CD14-positive monocyte (primary cell): Measurements from ENCODE around the gene ERBB4. TPM values are rescaled to one million over a fixed set of nuclear protein-coding genes. Genes with fewer than 3 reads are reported as not detected.

ENCODE experiments used
- DNase-seq, 3 donors: peaks; one replicate each; pipeline ENCODE4 v3.0.0-alpha.2; 2011 to 2022
- H2AFZ ChIP-seq: 2 replicates; pipeline ENCODE4 v1.6.0; 2012; ENCODE audit warnings: mild to moderate bottlenecking, low read depth, low read length, inconsistent platforms; ENCODE audit not compliant: insufficient read depth, poor library complexity, severe bottlenecking
- H3K27ac ChIP-seq, 2 donors: 1 replicate in 1 of 2; 2 replicates in 1 of 2; pipeline ENCODE4 v1.5.1; 2012 to 2013; ENCODE audit warnings: low read length in 2 of 2, control low read depth in 1 of 2, inconsistent platforms in 1 of 2, low read depth in 1 of 2, mild to moderate bottlenecking in 1 of 2
- H3K27me3 ChIP-seq, 2 donors: one replicate each; pipeline versions ENCODE4 v1.6.0 to v1.6.1; 2011 to 2013; ENCODE audit warnings: low read length in 2 of 2; ENCODE audit not compliant: control insufficient read depth in 2 of 2, insufficient read depth in 2 of 2
- H3K36me3 ChIP-seq, 2 donors: replicated peaks in 1 of 2; 1 replicate in 1 of 2; 2 replicates in 1 of 2; pipeline versions ENCODE4 v1.5.1 to v1.6.1; 2012 to 2013; ENCODE audit warnings: low read length in 2 of 2, control low read depth in 1 of 2, inconsistent platforms in 1 of 2, mild to moderate bottlenecking in 1 of 2; ENCODE audit not compliant: insufficient read depth in 2 of 2, control insufficient read depth in 1 of 2
- H3K4me1 ChIP-seq, 2 donors: 1 replicate in 1 of 2; 2 replicates in 1 of 2; pipeline versions ENCODE4 v1.5.1 to v1.6.1; 2012 to 2013; ENCODE audit warnings: low read length in 2 of 2, control low read depth in 1 of 2, inconsistent platforms in 1 of 2, mild to moderate bottlenecking in 1 of 2, moderate library complexity in 1 of 2; ENCODE audit not compliant: insufficient read depth in 2 of 2, control insufficient read depth in 1 of 2
- H3K4me2 ChIP-seq: replicated peaks from 2 replicates; pipeline ENCODE3; 2012; ENCODE audit warnings: low read length, moderate library complexity, mild to moderate bottlenecking; ENCODE audit not compliant: poor library complexity, severe bottlenecking; ENCODE audit errors: extremely low read depth
- H3K4me3 ChIP-seq, 3 experiments: fragments of 200-600 bp in 1 of 3; sonication (generic) in 1 of 3; replicated peaks in 1 of 3; 1 replicate in 2 of 3; 2 replicates in 1 of 3; pipeline ENCODE4 v1.5.1; 2011 to 2013; ENCODE audit warnings: low read length in 3 of 3, mild to moderate bottlenecking in 3 of 3, control low read depth in 2 of 3, low read depth in 2 of 3, inconsistent platforms in 1 of 3, moderate library complexity in 1 of 3
- H3K79me2 ChIP-seq: 2 replicates; pipeline ENCODE4 v1.6.0; 2012; ENCODE audit warnings: mild to moderate bottlenecking, control low read depth, inconsistent platforms, low read length, moderate library complexity; ENCODE audit not compliant: insufficient read depth
- H3K9ac ChIP-seq: 2 replicates; pipeline ENCODE4 v1.6.0; 2017; ENCODE audit warnings: low read length, mild to moderate bottlenecking; ENCODE audit not compliant: insufficient read depth, poor library complexity, severe bottlenecking
- H3K9me3 ChIP-seq, 2 donors: replicated peaks in 1 of 2; 1 replicate in 1 of 2; 2 replicates in 1 of 2; pipeline versions ENCODE4 v1.5.1 to v1.6.1; 2012 to 2013; ENCODE audit warnings: low read length in 2 of 2, control low read depth in 1 of 2; ENCODE audit not compliant: control insufficient read depth in 1 of 2, insufficient read depth in 1 of 2
- H4K20me1 ChIP-seq: 2 replicates; pipeline ENCODE4 v1.6.0; 2012; ENCODE audit warnings: mild to moderate bottlenecking, low read length, control low read depth, moderate library complexity; ENCODE audit not compliant: insufficient read depth
- H3K27ac Mint-ChIP-seq, 7 donors: one replicate each; pipeline ENCODE4 v1.8.0; 2020; ENCODE audit warnings: mild to moderate bottlenecking in 7 of 7, mixed read lengths in 7 of 7, moderate library complexity in 6 of 7, inconsistent platforms in 2 of 7
- H3K27me3 Mint-ChIP-seq, 3 donors: one replicate each; pipeline ENCODE4 v1.8.0; 2021 to 2022; ENCODE audit warnings: low read depth in 3 of 3, mild to moderate bottlenecking in 3 of 3, mixed read lengths in 3 of 3, moderate library complexity in 3 of 3, inconsistent platforms in 1 of 3
- H3K36me3 Mint-ChIP-seq, 2 donors: one replicate each; pipeline ENCODE4 v1.8.0; 2020; ENCODE audit warnings: mixed read lengths in 2 of 2, inconsistent platforms in 1 of 2, mild to moderate bottlenecking in 1 of 2
- H3K4me1 Mint-ChIP-seq: one replicate; pipeline ENCODE4 v1.8.0; 2020; ENCODE audit warnings: mild to moderate bottlenecking, mixed read lengths
- H3K4me3 Mint-ChIP-seq, 2 donors: one replicate each; pipeline ENCODE4 v1.8.0; 2020; ENCODE audit warnings: mild to moderate bottlenecking in 2 of 2, mixed read lengths in 2 of 2, moderate library complexity in 1 of 2
- H3K9me3 Mint-ChIP-seq, 7 donors: one replicate each; pipeline ENCODE4 v1.8.0; 2020 to 2022; ENCODE audit warnings: mixed read lengths in 7 of 7, mild to moderate bottlenecking in 6 of 7, moderate library complexity in 6 of 7, inconsistent platforms in 2 of 7
- WGBS: methylation state at CpG from one replicate; pipeline ENCODE4 v1.1.5; 2013; ENCODE audit warnings: missing lambda C conversion rate; ENCODE audit not compliant: insufficient coverage; 5-methylcytosine and 5-hydroxymethylcytosine counted together
- intact Hi-C, 2 donors: fragments of 100-400 bp; cut with micrococcal nuclease; formaldehyde crosslinking; loops; one replicate each; pipeline versions ENCODE4 v1.15.0 to v1.15.1; 2023
- polyA plus RNA-seq, 3 donors: library from polyadenylated mRNA; depleted of rRNA in 1 of 3; unstranded in 2 of 3; stranded (reverse) in 1 of 3; fragments of 300-500 nt in 2 of 3; fragments of >200 nt in 1 of 3; fragmentation: Illumina TruSeq in 2 of 3; gene quantifications; 1 replicate in 2 of 3; 2 replicates in 1 of 3; pipeline ENCODE4 v1.2.3, GENCODE V29; 2012 to 2021
- TF ChIP-seq, protein P1 (sequence below): fragments of 200-600 bp; IDR thresholded peaks from one replicate; pipeline ENCODE4 v1.8.0; 2022; ENCODE audit warnings: antibody characterized with exemption, mild to moderate bottlenecking

ERBB4 gene
- polyA plus RNA-seq, 3 donors = not detected

- DNase-seq = no peak
- no peaks in the 10 kb centered on the region for H3K79me2 ChIP-seq
- no peak overlapping the region for H2AFZ ChIP-seq
- H3K4me2 ChIP-seq = no peak overlapping the region
- 65% methylated on average over 4 of the region's 4 CpGs for WGBS
- Mint-ChIP-seq H3K27me3 (peaks cover 0 to 1% (median 0%) of the 10 kb centered on the region in 3 donors), H3K27ac (no peak overlapping the region), H3K4me1 (no peaks in the 10 kb centered on the region), H3K4me3 (no peak overlapping the region), H3K36me3 (no peaks in the 10 kb centered on the region), H3K9me3 (peaks cover 0 to 10% (median 6%) of the 10 kb centered on the region in 7 donors)
- H3K36me3 ChIP-seq = no peaks in the 10 kb centered on the region
- intact Hi-C loops = no loop called here
- TF ChIP-seq, protein P1, sequence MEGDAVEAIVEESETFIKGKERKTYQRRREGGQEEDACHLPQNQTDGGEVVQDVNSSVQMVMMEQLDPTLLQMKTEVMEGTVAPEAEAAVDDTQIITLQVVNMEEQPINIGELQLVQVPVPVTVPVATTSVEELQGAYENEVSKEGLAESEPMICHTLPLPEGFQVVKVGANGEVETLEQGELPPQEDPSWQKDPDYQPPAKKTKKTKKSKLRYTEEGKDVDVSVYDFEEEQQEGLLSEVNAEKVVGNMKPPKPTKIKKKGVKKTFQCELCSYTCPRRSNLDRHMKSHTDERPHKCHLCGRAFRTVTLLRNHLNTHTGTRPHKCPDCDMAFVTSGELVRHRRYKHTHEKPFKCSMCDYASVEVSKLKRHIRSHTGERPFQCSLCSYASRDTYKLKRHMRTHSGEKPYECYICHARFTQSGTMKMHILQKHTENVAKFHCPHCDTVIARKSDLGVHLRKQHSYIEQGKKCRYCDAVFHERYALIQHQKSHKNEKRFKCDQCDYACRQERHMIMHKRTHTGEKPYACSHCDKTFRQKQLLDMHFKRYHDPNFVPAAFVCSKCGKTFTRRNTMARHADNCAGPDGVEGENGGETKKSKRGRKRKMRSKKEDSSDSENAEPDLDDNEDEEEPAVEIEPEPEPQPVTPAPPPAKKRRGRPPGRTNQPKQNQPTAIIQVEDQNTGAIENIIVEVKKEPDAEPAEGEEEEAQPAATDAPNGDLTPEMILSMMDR = no peak
- no peak overlapping the region for H3K9ac ChIP-seq
- no peak overlapping the region for H3K27ac ChIP-seq
- H3K27me3 ChIP-seq = no peaks in the 10 kb centered on the region
- no peaks in the 10 kb centered on the region for H4K20me1 ChIP-seq
- no peaks in the 10 kb centered on the region for H3K4me1 ChIP-seq
- no peak overlapping the region for H3K4me3 ChIP-seq
- peaks cover 5 to 12% of the 10 kb centered on the region in 2 donors for H3K9me3 ChIP-seq
These were observed 726.0 kb downstream of the ERBB4 start for GRCh38 chr2:211812587-211812986.

DNA sequence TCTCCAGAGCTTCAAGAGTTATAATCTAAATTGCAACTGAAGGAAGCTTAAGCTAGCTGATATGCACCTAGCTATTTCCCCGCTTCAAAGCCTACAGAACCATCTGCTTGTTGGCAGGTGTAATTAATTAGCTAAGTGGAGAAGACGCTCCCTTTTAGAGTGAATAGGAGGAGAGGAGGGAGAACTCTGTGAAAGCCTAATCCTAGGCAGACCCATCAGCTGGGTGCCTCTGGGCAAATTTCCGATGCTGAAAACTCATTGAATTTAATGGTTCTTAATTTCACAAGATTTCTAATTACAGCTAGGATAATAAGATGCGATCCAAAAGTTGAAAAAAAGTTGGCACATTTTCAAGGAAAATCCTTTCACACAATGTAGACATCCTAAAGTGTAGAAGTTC lies 735.9 kb downstream of the ERBB4 start:
- no peaks in the 10 kb centered on the region for H3K9me3 ChIP-seq
- Mint-ChIP-seq H3K27me3 (no peaks in the 10 kb centered on the region), H3K4me1 (no peaks in the 10 kb centered on the region), H3K36me3 (no peaks in the 10 kb centered on the region), H3K27ac (no peak overlapping the region), H3K9me3 (peaks cover 0 to 3% (median 0%) of the 10 kb centered on the region in 7 donors), H3K4me3 (no peak overlapping the region)
- H3K9ac ChIP-seq = no peak overlapping the region
- H3K27me3 ChIP-seq = no peaks in the 10 kb centered on the region
- DNase-seq = no peak
- no peaks in the 10 kb centered on the region for H3K4me1 ChIP-seq
- no peaks in the 10 kb centered on the region for H3K79me2 ChIP-seq
- H4K20me1 ChIP-seq = no peaks in the 10 kb centered on the region
- H2AFZ ChIP-seq = no peak overlapping the region
- no peak overlapping the region for H3K4me3 ChIP-seq
- no peaks in the 10 kb centered on the region for H3K36me3 ChIP-seq
- TF ChIP-seq, protein P1 = no peak
- H3K4me2 ChIP-seq = no peak overlapping the region
- H3K27ac ChIP-seq = no peak overlapping the region
- intact Hi-C loops = no loop called here
- no CpG with 5 or more reads among the region's 4 CpGs for WGBS
